ENCODE data around the gene AGMO.

GRCh38 chr7:15600298-15600697, 38.5 kb upstream of the AGMO start:
- no peak for TF ChIP-seq CTCF (conservative IDR thresholded peaks at IDR 0.05 in 1 of 2, IDR thresholded peaks at IDR 0.05 in 1 of 2; ENCODE audit: extremely low read depth in 1 of 2, insufficient read depth in 1 of 2, low read depth in 1 of 2, low read length in 2 of 2)
- TF ChIP-seq EZH2 (IDR thresholded peaks at IDR 0.05; ENCODE audit: borderline replicate concordance, low read length) = no peak
